HepG2 (cell line): Measurements from ENCODE around the gene METAP1D. TPM values are rescaled to one million over a fixed set of nuclear protein-coding genes. Genes with fewer than 3 reads are reported as not detected.
A peak's percentile ranks its signal among the peaks of the same experiment; 100 is the strongest.

Experiments used
- ATAC-seq: fragments of 200-7000 bp; cut with Tn5 transposase; 3 replicates; pipeline ENCODE4 v1.9.1; 2020; ENCODE audit warnings: mild to moderate bottlenecking, moderate library complexity
- BruUV-seq: library from RNA; stranded (reverse); fragments of 400-500 nt; replicated peaks from 2 replicates; lab custom pipeline; 2021; lab: Mats Ljungman, UMichigan
- CTCF ChIA-PET: fragments of 300-600 bp; formaldehyde crosslinking; extraction: SDS; loops from one replicate; lab custom pipeline; 2021; ENCODE audit warnings: low total read pairs, inconsistent platforms, low intra/inter-chr PET ratio; lab: Yijun Ruan, JAX
- POLR2A ChIA-PET: fragments of 350-600 bp; sonication (Branson Sonifier 250); formaldehyde crosslinking; loops from one replicate; lab custom pipeline; 2020; ENCODE audit warnings: antibody characterized with exemption, inconsistent platforms; lab: Yijun Ruan, JAX
- DNase-seq: peaks from one replicate; pipeline ENCODE4 v3.0.0-alpha.2; 2015; ENCODE audit warnings: low spot score
- FAIRE-seq: peaks from 3 replicates; lab custom pipeline; 2011; peaks lifted over from hg19 to GRCh38; lab: Jason Lieb, UNC
- H2AFZ ChIP-seq: one replicate; pipeline ENCODE4 v1.6.1; 2011; ENCODE audit warnings: low read length, inconsistent platforms
- H3K27ac ChIP-seq: fragments of 300-600 bp; 3 replicates; pipeline ENCODE4 v1.8.0; 2011; ENCODE audit warnings: mixed run types, mild to moderate bottlenecking, mixed read lengths, low read length, inconsistent platforms; ENCODE audit not compliant: insufficient read depth; ENCODE audit errors: extremely low read length
- H3K27me3 ChIP-seq, 2 experiments: fragments of 200-600 bp in 1 of 2; 2 replicates in 1 of 2; 3 replicates in 1 of 2; pipeline versions ENCODE4 v1.6.0 to v1.8.0; 2011; ENCODE audit warnings: low read length in 2 of 2, mild to moderate bottlenecking in 2 of 2, moderate library complexity in 2 of 2, inconsistent platforms in 1 of 2; ENCODE audit not compliant: insufficient read depth in 2 of 2, control insufficient read depth in 1 of 2
- H3K36me3 ChIP-seq, 2 experiments: fragments of 200-600 bp in 1 of 2; replicated peaks in 1 of 2; 2 replicates in 1 of 2; 3 replicates in 1 of 2; pipeline versions ENCODE4 v1.5.1 to v1.8.0; 2011; ENCODE audit warnings: low read length in 2 of 2, inconsistent platforms in 1 of 2; ENCODE audit not compliant: insufficient read depth in 2 of 2, control insufficient read depth in 1 of 2
- H3K4me1 ChIP-seq: 2 replicates; pipeline ENCODE4 v1.5.1; 2012; ENCODE audit warnings: low read length, inconsistent platforms; ENCODE audit not compliant: insufficient read depth
- H3K4me2 ChIP-seq: 2 replicates; pipeline ENCODE4 v1.6.0; 2011; ENCODE audit warnings: low read depth, low read length, inconsistent platforms
- H3K4me3 ChIP-seq, 3 experiments: fragments of 200-600 bp in 1 of 3; sonication (generic), shearing (Covaris generic) in 1 of 3; replicated peaks in 1 of 3; 2 replicates each; pipeline ENCODE4 v1.5.1; 2011 to 2016; ENCODE audit warnings: low read length in 3 of 3, inconsistent platforms in 2 of 3, low read depth in 2 of 3, mild to moderate bottlenecking in 2 of 3, control low read depth in 1 of 3, mixed read lengths in 1 of 3; ENCODE audit not compliant: insufficient read depth in 1 of 3
- H3K79me2 ChIP-seq: one replicate; pipeline ENCODE4 v1.6.1; 2011; ENCODE audit warnings: low read length, inconsistent platforms; ENCODE audit not compliant: insufficient read depth
- H3K9ac ChIP-seq: 2 replicates; pipeline ENCODE4 v1.6.0; 2011; ENCODE audit warnings: mild to moderate bottlenecking, low read depth, low read length, inconsistent platforms; ENCODE audit not compliant: insufficient read depth
- H3K9me3 ChIP-seq: 2 replicates; pipeline ENCODE4 v1.5.1; 2012; ENCODE audit warnings: mild to moderate bottlenecking, low read length
- H4K20me1 ChIP-seq: 2 replicates; pipeline ENCODE4 v1.6.0; 2011; ENCODE audit warnings: inconsistent platforms, mild to moderate bottlenecking, low read length, moderate library complexity; ENCODE audit not compliant: insufficient read depth
- CENPT ChIP-seq: sonication (generic); formaldehyde crosslinking; IDR thresholded peaks from 2 replicates; pipeline ENCODE4 v1.8.0; 2022; ENCODE audit warnings: low read depth, mild to moderate bottlenecking, moderate library complexity, missing genetic modification reagents
- GTF3A ChIP-seq: sonication (generic); formaldehyde crosslinking; conservative IDR thresholded peaks from 2 replicates; pipeline ENCODE4 v1.4.0; 2020; ENCODE audit warnings: mild to moderate bottlenecking, missing genetic modification reagents
- HHEX ChIP-seq: IDR thresholded peaks from 2 replicates; pipeline ENCODE4 v1.6.1; 2016; ENCODE audit warnings: control low read depth
- MATR3 ChIP-seq: sonication (generic); formaldehyde crosslinking; IDR thresholded peaks from 2 replicates; pipeline ENCODE4 v1.4.0; 2020; ENCODE audit warnings: missing genetic modification reagents
- NFAT5 ChIP-seq: sonication (generic); formaldehyde crosslinking; IDR thresholded peaks from 2 replicates; pipeline ENCODE4 v1.4.0; 2020; ENCODE audit warnings: missing genetic modification reagents
- NR2F6 ChIP-seq, 2 experiments: IDR thresholded peaks; 2 replicates each; pipeline ENCODE4 v1.6.1; 2016; ENCODE audit warnings: antibody characterized with exemption in 1 of 2, mild to moderate bottlenecking in 1 of 2
- POLR2AphosphoS5 ChIP-seq: IDR thresholded peaks from 2 replicates; pipeline ENCODE4 v1.6.1; 2012; ENCODE audit warnings: low read depth, low read length
- POLR2G ChIP-seq: fragments of 200-400 bp; formaldehyde crosslinking; IDR thresholded peaks from 2 replicates; pipeline ENCODE4 v1.6.1; 2018; ENCODE audit warnings: mild to moderate bottlenecking, low read depth, low read length, moderate library complexity
- SKIL ChIP-seq: sonication (generic); formaldehyde crosslinking; IDR thresholded peaks from 2 replicates; pipeline ENCODE4 v1.8.0; 2022; ENCODE audit warnings: missing genetic modification reagents, mild to moderate bottlenecking, moderate library complexity, borderline replicate concordance
- SMC3 ChIP-seq: IDR thresholded peaks from 2 replicates; pipeline ENCODE4 v1.6.1; 2011; ENCODE audit warnings: low read length, improper control_type of control experiment
- SOX13 ChIP-seq, 3 experiments: fragments of 450-650 bp in 1 of 3; sonication (generic) in 1 of 3; formaldehyde crosslinking in 1 of 3; IDR thresholded peaks in 2 of 3; conservative IDR thresholded peaks in 1 of 3; 2 replicates each; pipeline versions ENCODE4 v1.5.0 to v1.6.1; 2016 to 2020; ENCODE audit warnings: antibody characterized with exemption in 1 of 3, mild to moderate bottlenecking in 1 of 3, missing compliant biosample characterization in 1 of 3, missing genetic modification reagents in 1 of 3, moderate library complexity in 1 of 3
- U2AF1 ChIP-seq: fragments of 200-400 bp; formaldehyde crosslinking; optimal IDR thresholded peaks from 2 replicates; pipeline ENCODE3; 2017; ENCODE audit warnings: mild to moderate bottlenecking, low read depth, low read length
- ZNF260 ChIP-seq: sonication (generic); formaldehyde crosslinking; IDR thresholded peaks from 2 replicates; pipeline ENCODE4 v1.4.0; 2020; ENCODE audit warnings: missing genetic modification reagents, low read depth, mild to moderate bottlenecking, borderline replicate concordance
- ZNF33B ChIP-seq: sonication (generic); formaldehyde crosslinking; IDR thresholded peaks from 2 replicates; pipeline ENCODE4 v1.5.1; 2020; ENCODE audit warnings: mild to moderate bottlenecking, missing genetic modification reagents
- ZNF484 ChIP-seq: sonication (generic); formaldehyde crosslinking; IDR thresholded peaks from 2 replicates; pipeline ENCODE4 v1.5.1; 2020; ENCODE audit warnings: mild to moderate bottlenecking, low read depth, missing genetic modification reagents, borderline replicate concordance
- WGBS: methylation state at CpG from one replicate; pipeline ENCODE4 v1.1.6; 2017; ENCODE audit warnings: low lambda C conversion rate; 5-methylcytosine and 5-hydroxymethylcytosine counted together
- in situ Hi-C: cut with HindIII; loops from 2 replicates; pipeline ENCODE4 v1.10.0; 2017; ENCODE audit warnings: low pct_unique_long_range_greater_than_20kb; ENCODE audit not compliant: extremely low pct_ligation_motif_present
- intact Hi-C: fragments of 100-400 bp; cut with micrococcal nuclease; formaldehyde crosslinking; loops from one replicate; pipeline ENCODE4 v1.10.0; 2022; ENCODE audit not compliant: unreplicated experiment
- polyA plus RNA-seq, 8 experiments: library from polyadenylated mRNA; depleted of rRNA in 3 of 8; stranded (reverse) in 7 of 8; unstranded in 1 of 8; fragments of >200 nt; fragmentation: Illumina TruSeq in 4 of 8; extraction: Trizol in 4 of 8; gene quantifications; 2 replicates each; pipeline versions ENCODE4 v1.2.1 to v1.2.3, GENCODE V29; 2011 to 2016; ENCODE audit warnings: low read depth in 4 of 8, missing spikeins in 1 of 8, mixed read lengths in 1 of 8; ENCODE audit not compliant: insufficient read depth in 1 of 8
- total RNA-seq, 5 experiments: library from RNA; depleted of rRNA; stranded (reverse); fragments of >200 nt; fragmentation: Illumina TruSeq; extraction: Trizol; gene quantifications; 2 replicates each; pipeline ENCODE4 v1.2.3, GENCODE V29; 2016; ENCODE audit warnings: low read depth in 1 of 5

The METAP1D gene
- total and polyA plus RNA-seq, 2 of the 13 experiments (the other 11 are each of a cell fraction or from before 2014, with no cell fraction given): 14.7 to 21.6 TPM

GRCh38 chr2:172084645-172085459 is 85.1 kb downstream of the METAP1D start:
- Histone ChIP-seq H3K9me3 (no peaks in the 10 kb centered on the region), H4K20me1 (peaks cover 3% of the 10 kb centered on the region; the same call in 1 of the 2 replicates), H3K27me3 (peaks cover 13 to 83% of the 10 kb centered on the region in 2 experiments; a peak in 4 of 5 replicates), H3K27ac (no peak overlapping the region), H3K79me2 (no peaks in the 10 kb centered on the region), H2AFZ (peak overlapping the region; percentile 18), H3K4me1 (peaks cover 83% of the 10 kb centered on the region), H3K36me3 (no peaks in the 10 kb centered on the region), H3K4me2 (peak overlapping the region; percentile 98), H3K9ac (no peak overlapping the region), H3K4me3 (peak overlapping the region; percentile 60 to 82 (median 64))
- WGBS: 2% methylated on average over 51 of the region's 76 CpGs
- in situ Hi-C loops: no loop called here
- DNase-seq (peak; percentile 92), FAIRE-seq (no peak), ATAC-seq (peak; percentile 87)
- POLR2A ChIA-PET: interaction anchor here (0.5 to 4.9 kb wide), 7 partner anchors 11 to 397 kb away, joined by 3 to 42 read pairs (median 16); partner anchors contain the start of genes DLX2 and DYNC1I2
- intact Hi-C loops: loop anchor here (1.0 to 5.0 kb wide), 4 partner anchors 9 to 56 kb away; partner anchors contain the start of gene DLX2
- no TSS peak for BruUV-seq
- CTCF ChIA-PET: no interaction called here
- no peak; the same call in 1 of the 2 replicates for TF ChIP-seq SOX13 (IDR thresholded peaks at IDR 0.05)
- TF ChIP-seq SOX13 (CRISPR knock-in tag; conservative IDR thresholded peaks at IDR 0.05 in 1 of 2, IDR thresholded peaks at IDR 0.05 in 1 of 2): 0 out of 4 replicates have a peak, but pooled peaks of 1 of the 2 experiments have one; percentile 9
- no peak for TF ChIP-seq ZNF260 (CRISPR knock-in tag)
- no peak for TF ChIP-seq POLR2AphosphoS5
- no peak for TF ChIP-seq NFAT5
- TF ChIP-seq ZNF484 (CRISPR knock-in tag): no peak
- TF ChIP-seq SMC3: no peak
- TF ChIP-seq NR2F6 (IDR thresholded peaks at IDR 0.05): no peak
- no peak for TF ChIP-seq NR2F6 (CRISPR knock-in tag; IDR thresholded peaks at IDR 0.05)
- TF ChIP-seq U2AF1: peak; percentile 57
- TF ChIP-seq CENPT: no peak
- peak; percentile 48; the same call in 1 of the 2 replicates for TF ChIP-seq GTF3A (CRISPR knock-in tag)
- no peak for TF ChIP-seq HHEX
- peak; percentile 77 for TF ChIP-seq POLR2G
- TF ChIP-seq ZNF33B: no peak
- 0 out of 2 replicates have a peak, but pooled peaks have one; percentile 21 for TF ChIP-seq SKIL
- TF ChIP-seq MATR3 (CRISPR knock-in tag): no peak
